Limb (tissue), 2 donors: ENCODE measurements around the gene KCNJ5.

Experiments used
- DNase-seq, 2 donors: peaks; one replicate each; pipeline ENCODE4 v3.0.0-alpha.2; 2016; ENCODE audit errors: extremely low spot score in 2 of 2

KCNJ5 gene

GRCh38 chr11:128890543-128891368, at the start of gene KCNJ5:
KCNJ5 (plus strand) TSS chr11:128891356; CDS start chr11:128911274, 19,918 bp downstream.
- peak; percentile 26 to 76 for DNase-seq

- DNase-seq = no peak
Observed at GRCh38 chr11:128841461-128842072, 49.6 kb upstream of the KCNJ5 start.

- DNase-seq = no peak
Observed at GRCh38 chr11:128843198-128843785, 47.9 kb upstream of the KCNJ5 start.

- DNase-seq = no peak
Observed at GRCh38 chr11:128845334-128845780, 45.8 kb upstream of the KCNJ5 start.

GRCh38 chr11:128846985-128847384, 44.2 kb upstream of the KCNJ5 start:
- DNase-seq = no peak

- no peak for DNase-seq
Observed at GRCh38 chr11:128848815-128849455, 42.2 kb upstream of the KCNJ5 start.

GRCh38 chr11:128852327-128853023, 38.7 kb upstream of the KCNJ5 start:
- DNase-seq = no peak

- DNase-seq = no peak
Observed at GRCh38 chr11:128853559-128853958, 37.6 kb upstream of the KCNJ5 start.

- DNase-seq = no peak
Observed at GRCh38 chr11:128854841-128855240, 36.3 kb upstream of the KCNJ5 start.

- no peak for DNase-seq
Observed at GRCh38 chr11:128856241-128856640, 34.9 kb upstream of the KCNJ5 start.

GRCh38 chr11:128857341-128857740, 33.8 kb upstream of the KCNJ5 start:
- no peak for DNase-seq

- DNase-seq = peak; percentile 34 to 78
Observed at GRCh38 chr11:128859563-128860441, 31.4 kb upstream of the KCNJ5 start.

GRCh38 chr11:128860571-128861361, 30.4 kb upstream of the KCNJ5 start:
- no peak for DNase-seq

- DNase-seq = no peak
Observed at GRCh38 chr11:128862406-128862805, 28.8 kb upstream of the KCNJ5 start.

GRCh38 chr11:128862908-128863660, 28.1 kb upstream of the KCNJ5 start:
- no peak for DNase-seq

GRCh38 chr11:128865490-128865889, 25.7 kb upstream of the KCNJ5 start:
- DNase-seq = no peak

GRCh38 chr11:128867277-128867676, 23.9 kb upstream of the KCNJ5 start, which contains the start of gene KCNJ1:
KCNJ1 (minus strand) TSS chr11:128867296; CDS start chr11:128840243, 27,053 bp downstream.
- DNase-seq = no peak

- DNase-seq = no peak
Observed at GRCh38 chr11:128868841-128869671, 22.1 kb upstream of the KCNJ5 start.
